LNCaP clone FGC (cell line): ENCODE data around the gene OR10D3.
A peak's percentile ranks its signal among the peaks of the same experiment; 100 is the strongest.
"Not testable (repeated sequence)": the region's sequence is repeated elsewhere in the genome, so short reads cannot be mapped to it uniquely, and the experiment has no call there.

ENCODE experiments used
- DNase-seq: peaks from one replicate; pipeline ENCODE4 v3.0.0-alpha.2; 2011; ENCODE audit warnings: low read depth
- H3K4me3 ChIP-seq: 2 replicates; pipeline ENCODE4 v1.5.1; 2011; ENCODE audit warnings: mild to moderate bottlenecking, low read depth, low read length, control low read depth
- CTCF ChIP-seq: IDR thresholded peaks from 2 replicates; pipeline ENCODE4 v1.5.1; 2012; ENCODE audit warnings: mild to moderate bottlenecking; ENCODE audit not compliant: control insufficient read depth, insufficient read depth; ENCODE audit errors: extremely low read depth

Gene OR10D3

GRCh38 chr11:124159481-124159880 is 23.7 kb upstream of the OR10D3 start:
- no peak overlapping the region for H3K4me3 ChIP-seq
- no peak for DNase-seq
- TF ChIP-seq CTCF = no peak

DNA sequence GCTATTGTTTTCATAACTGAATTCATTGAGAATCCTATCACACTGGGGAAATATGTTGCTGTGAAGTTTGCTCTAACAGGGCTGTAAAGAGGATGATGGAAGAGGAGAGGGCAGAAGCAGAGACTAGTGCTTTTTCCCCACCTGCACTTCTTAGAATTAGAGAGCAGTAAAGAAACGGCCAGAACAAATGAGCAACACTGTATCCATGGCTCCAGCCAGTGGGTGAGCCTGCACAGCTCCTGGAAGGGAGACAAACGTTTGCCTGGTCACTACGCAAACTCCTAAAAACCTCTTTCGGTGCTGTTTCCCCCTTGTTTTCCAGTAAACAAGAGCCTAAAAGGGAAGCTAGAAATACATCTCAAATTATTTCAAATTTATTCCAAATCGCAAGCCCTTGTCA is 22.2 kb upstream of the OR10D3 start:
- TF ChIP-seq CTCF = no peak
- no peak for DNase-seq
- H3K4me3 ChIP-seq = no peak overlapping the region

GRCh38 chr11:124167826-124168231 is 15.3 kb upstream of the OR10D3 start:
- DNase-seq = no peak

DNA sequence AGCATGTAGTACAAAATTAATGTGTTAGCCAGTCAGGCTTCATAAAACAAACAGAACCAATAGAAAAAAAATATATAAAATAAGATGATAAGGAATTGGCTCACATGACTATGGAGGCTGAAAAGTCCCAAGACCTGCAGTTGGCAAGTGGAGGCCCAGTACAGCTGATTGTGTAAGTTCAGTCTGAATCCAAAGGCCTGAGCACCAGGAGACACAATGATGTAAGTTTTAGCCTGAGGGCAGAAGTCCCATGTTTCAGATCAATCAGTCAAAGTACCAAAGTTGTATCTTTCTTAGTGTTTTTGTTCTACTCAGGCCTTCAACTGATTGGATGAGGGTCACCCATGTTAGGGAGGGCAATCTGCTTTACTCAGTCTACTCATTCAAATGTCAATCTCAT is 14.3 kb upstream of the OR10D3 start:
- DNase-seq = no peak
- TF ChIP-seq CTCF = no peak
- H3K4me3 ChIP-seq = no peak overlapping the region

More at GRCh38 chr11:124167826-124168231, 15.3 kb upstream of the OR10D3 start:
- no peak for TF ChIP-seq CTCF
- H3K4me3 ChIP-seq = no peak overlapping the region

DNA sequence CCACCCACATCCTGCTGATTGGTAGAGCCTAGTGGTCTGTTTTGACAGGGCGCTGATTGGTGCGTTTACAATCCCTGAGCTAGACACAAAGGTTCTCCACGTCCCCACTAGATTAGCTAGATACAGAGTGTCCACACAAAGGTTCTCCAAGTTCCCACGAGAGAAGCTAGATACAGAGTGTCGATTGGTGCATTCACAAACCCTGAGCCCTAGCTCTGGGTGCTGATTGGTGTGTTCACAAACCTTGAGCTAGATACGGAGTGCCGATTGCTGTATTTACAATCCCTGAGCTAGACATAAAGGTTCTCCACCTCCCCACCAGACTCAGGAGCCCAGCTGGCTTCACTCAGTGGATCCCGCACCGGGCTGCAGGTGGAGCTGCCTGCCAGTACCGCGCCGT is 12.8 kb upstream of the OR10D3 start:
- peak overlapping the region; percentile 59 for H3K4me3 ChIP-seq
- not testable (repeated sequence) for DNase-seq

DNA sequence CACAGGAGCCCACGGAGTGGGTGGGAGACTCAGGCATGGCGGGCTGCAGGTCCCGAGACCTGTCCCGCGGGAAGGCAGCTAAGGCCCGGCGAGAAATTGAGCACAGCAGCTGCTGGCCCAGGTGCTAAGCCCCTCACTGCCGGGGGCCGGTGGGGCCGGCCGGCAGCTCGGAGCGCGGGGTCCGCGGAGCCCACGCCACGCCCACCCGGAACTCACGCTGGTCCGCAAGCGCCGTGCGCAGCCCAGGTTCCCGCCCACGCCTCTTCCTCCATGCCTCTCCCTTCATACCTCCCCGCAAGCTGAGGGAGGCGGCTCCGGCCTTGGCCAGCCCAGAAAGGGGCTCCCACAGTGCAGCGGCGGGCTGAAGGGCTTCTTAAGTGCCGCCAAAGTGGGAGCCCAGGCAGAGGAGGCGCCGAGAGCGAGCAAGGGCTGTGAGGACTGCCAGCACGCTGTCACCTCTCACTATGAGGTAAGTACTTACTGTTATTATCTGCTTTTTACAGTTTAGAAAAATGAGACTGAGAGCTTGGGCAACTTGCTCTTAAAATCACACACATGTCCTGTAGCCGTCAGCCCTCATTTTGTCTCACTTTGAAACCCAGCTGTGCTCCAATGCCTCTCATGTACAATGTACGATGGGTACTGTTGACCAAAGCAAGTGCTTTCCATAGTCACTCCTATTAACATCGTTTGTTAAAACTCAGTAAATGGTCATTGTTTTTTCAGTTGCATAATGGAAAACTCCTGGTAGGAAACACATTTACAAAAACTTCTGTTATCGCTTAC is 12.2 kb upstream of the OR10D3 start:
- DNase-seq = no peak
- peak overlapping the region; percentile 59 for H3K4me3 ChIP-seq
- TF ChIP-seq CTCF = no peak

DNA sequence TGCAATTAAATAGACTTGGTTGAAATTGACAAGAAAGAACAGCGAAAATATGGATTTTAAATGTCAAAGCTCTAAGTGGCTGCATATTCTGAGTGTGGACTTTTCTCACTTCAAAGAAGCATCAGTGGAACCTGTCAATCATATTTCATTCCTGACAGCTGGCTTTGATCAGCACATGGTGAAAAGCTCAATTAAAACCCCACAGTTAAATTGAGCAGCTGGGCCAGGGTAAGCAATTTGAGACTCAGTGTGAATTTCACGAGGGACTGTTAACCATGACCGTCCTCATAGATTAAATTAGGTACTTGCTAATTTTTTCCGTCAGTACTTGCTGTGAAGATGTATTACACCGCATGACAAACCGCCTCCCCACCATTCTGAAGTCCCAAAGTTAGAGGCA is 11.0 kb upstream of the OR10D3 start:
- no peak overlapping the region for H3K4me3 ChIP-seq
- no peak for TF ChIP-seq CTCF
- DNase-seq = no peak
